ENCODE measurements around the gene CRMP1. TPM values are rescaled to one million over a fixed set of nuclear protein-coding genes. Genes with fewer than 3 reads are reported as not detected.
"Not testable (repeated sequence)": the region's sequence is repeated elsewhere in the genome, so short reads cannot be mapped to it uniquely, and the experiment has no call there.

Gene CRMP1
- total and polyA plus RNA-seq, 2 of the 8 experiments (the other 6 are each of a cell fraction or from before 2014, with no cell fraction given), result 120 to 131 TPM

DNA sequence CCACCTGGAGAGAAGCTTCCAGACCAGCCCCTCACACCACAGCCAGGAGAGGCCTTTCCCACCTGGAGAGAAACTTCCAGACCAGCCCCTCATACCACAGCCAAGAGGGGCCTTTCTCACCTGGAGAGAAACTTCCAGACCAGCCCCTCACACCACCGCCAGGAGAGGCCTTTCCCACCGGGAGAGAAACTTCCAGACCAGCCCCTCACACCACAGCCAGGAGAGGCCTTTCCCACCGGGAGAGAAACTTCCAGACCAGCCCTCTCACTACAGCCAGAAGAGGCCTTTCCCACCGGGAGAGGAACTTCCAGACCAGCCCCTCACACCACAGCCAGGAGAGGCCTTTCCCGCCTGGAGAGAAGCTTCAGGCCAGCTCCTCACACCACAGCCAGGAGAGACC lies 80.8 kb downstream of the CRMP1 start:
- H4K5ac ChIP-seq (ENCODE audit: insufficient read length, low read depth, low read length); H3K4me3 ChIP-seq (ENCODE audit: extremely low read depth in 1 of 4, insufficient read depth in 2 of 4, low read depth in 3 of 4, low read length in 4 of 4); H3K79me2 ChIP-seq (ENCODE audit: control insufficient read depth in 1 of 2, insufficient read depth in 2 of 2, low read length in 2 of 2); H3K18ac ChIP-seq (ENCODE audit: extremely low read depth, low read length); H2BK5ac ChIP-seq (ENCODE audit: low read depth, low read length); H3K4ac ChIP-seq (replicated peaks; ENCODE audit: insufficient read length, low read depth, low read length); H2AK5ac ChIP-seq (ENCODE audit: low read depth, low read length); H4K91ac ChIP-seq (replicated peaks; ENCODE audit: insufficient read length, low read length); H3K56ac ChIP-seq (replicated peaks; ENCODE audit: insufficient read length, low read depth, low read length); H2BK120ac ChIP-seq (replicated peaks; ENCODE audit: low read depth, low read length); POLR2A ChIA-PET (ENCODE audit: partially characterized antibody); DNase-seq (ENCODE audit: low read depth in 1 of 2, low spot score in 2 of 2); FAIRE-seq; H3K4me1 ChIP-seq (replicated peaks in 1 of 4; ENCODE audit: control insufficient read depth in 3 of 4, insufficient read depth in 4 of 4, low read length in 3 of 4); H4K8ac ChIP-seq (ENCODE audit: extremely low read depth, insufficient read depth, low read length); H2BK15ac ChIP-seq (ENCODE audit: low read length); H3K4me2 ChIP-seq (ENCODE audit: insufficient read depth in 1 of 2, low read depth in 2 of 2, low read length in 2 of 2); H3K9me3 ChIP-seq (ENCODE audit: insufficient read depth in 2 of 2, low read depth in 1 of 2, low read length in 1 of 2); H3K14ac ChIP-seq (ENCODE audit: insufficient read length); H3K27ac ChIP-seq (ENCODE audit: low read depth, low read length); H3K23ac ChIP-seq (ENCODE audit: insufficient read length); H2AFZ ChIP-seq (ENCODE audit: low read length); H3K9ac ChIP-seq (replicated peaks in 1 of 4; ENCODE audit: extremely low read depth in 1 of 4, low read depth in 3 of 4, low read length in 3 of 4); H3K23me2 ChIP-seq (ENCODE audit: low read depth, low read length); H3K27me3 ChIP-seq (replicated peaks in 1 of 4; ENCODE audit: control insufficient read depth in 3 of 4, extremely low read depth in 1 of 4, insufficient read depth in 3 of 4, low read length in 3 of 4); H3K79me1 ChIP-seq (ENCODE audit: low read depth, low read length); H2BK12ac ChIP-seq (ENCODE audit: low read depth, low read length); H2BK20ac ChIP-seq (ENCODE audit: low read length): not testable (repeated sequence)
- Histone ChIP-seq H3K36me3 (ENCODE audit: control insufficient read depth in 2 of 4, insufficient read depth in 4 of 4, low read length in 3 of 4) (peaks cover 2 to 23% (median 9%) of the 10 kb centered on the region in 4 experiments; a peak in 5 of 8 replicates), H4K20me1 (replicated peaks in 1 of 2; ENCODE audit: control insufficient read depth in 1 of 2, insufficient read depth in 2 of 2, low read length in 2 of 2) (peaks cover 0 to 12% of the 10 kb centered on the region in 2 experiments)
- WGBS, 2 experiments (ENCODE audit: extremely low coverage in 1 of 2, insufficient coverage in 1 of 2, insufficient read length in 1 of 2, insufficient replicate concordance in 2 of 2, low coverage in 1 of 2, low lambda C conversion rate in 2 of 2, missing lambda C conversion rate in 1 of 2), result 85% methylated on average over 4 of the region's 5 CpGs; no CpG with 5 or more reads in 1 of the 2 experiments
- CTCF ChIA-PET (ENCODE audit: partially characterized antibody), result interaction anchor here (0.6 to 2.6 kb wide), 21 partner anchors 9 to 928 kb away, joined by 3 to 36 read pairs (median 3); no protein-coding TSS in a partner anchor

Measured in H1 (cell line).